NOMO-1 treated with DMSO at 0.1 percent for 48 hours (cell line): ENCODE data around the gene PIKFYVE.
"Not testable (repeated sequence)": the region's sequence is repeated elsewhere in the genome, so short reads cannot be mapped to it uniquely, and the experiment has no call there.

Source experiments
- DNase-seq: peaks from one replicate; lab custom pipeline; 2025; ENCODE audit not compliant: unreplicated experiment; lab: John Stamatoyannopoulos, UW

Gene PIKFYVE

DNA sequence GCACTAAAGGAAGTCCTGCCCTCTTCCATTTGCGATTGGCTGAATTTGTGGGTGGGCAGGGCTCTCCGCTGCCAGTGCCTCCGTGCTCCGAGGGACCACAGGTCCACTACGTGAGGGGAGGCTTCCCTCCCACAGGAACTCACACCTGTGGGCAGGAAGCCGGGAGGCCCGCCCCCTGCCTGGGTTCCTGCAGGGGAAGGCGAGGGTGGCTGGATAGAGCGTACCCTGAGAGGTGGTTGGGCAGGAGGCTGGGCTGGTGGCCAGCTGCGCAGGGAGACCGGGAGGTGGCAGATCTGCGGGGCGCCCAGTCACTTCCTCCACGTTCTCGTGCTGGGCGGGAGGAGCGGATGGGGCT lies 93.6 kb downstream of the PIKFYVE start:
- peak; percentile 59 for DNase-seq

DNA sequence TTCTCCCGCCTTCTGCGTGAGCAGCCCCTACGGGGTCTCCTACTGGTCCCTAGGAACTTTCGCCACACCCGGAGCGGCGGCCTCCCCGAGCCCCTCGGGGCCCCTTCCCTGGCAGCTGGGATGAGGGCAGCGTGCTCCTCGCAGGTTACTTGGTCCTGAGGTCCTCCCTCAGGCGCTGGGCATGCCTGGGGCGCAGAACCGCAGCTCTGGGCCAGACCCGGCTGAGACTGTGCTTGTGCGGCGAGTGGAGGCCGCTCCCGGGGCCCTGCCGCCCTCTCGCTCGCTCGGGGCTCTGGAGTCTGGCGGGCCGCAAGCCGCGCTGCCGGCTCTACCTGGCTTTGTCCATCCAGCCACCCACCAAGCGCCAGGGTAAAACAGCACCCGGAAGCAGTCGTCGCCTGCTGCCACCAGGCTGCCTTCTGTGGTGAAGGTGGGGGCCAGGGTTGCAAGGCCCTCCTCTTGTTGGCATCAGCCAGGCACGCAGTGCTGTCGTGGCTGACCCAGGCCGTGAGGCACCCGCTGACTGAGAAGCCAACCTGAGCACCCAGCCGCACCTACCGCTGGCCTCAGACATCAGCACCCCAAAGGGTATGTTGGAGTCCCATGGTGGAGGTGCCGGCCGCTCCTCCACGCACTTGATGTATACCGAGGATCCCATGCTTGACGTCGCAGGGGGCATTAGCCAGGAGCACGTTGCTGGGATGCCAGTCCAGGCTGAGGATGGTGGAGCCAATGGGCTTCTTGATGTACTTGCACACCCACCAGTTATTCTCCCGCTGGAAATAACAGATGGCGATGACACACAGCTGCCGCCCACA lies 94.4 kb downstream of the PIKFYVE start:
- DNase-seq: no peak

GRCh38 chr2:208361077-208361441 lies 95.0 kb downstream of the PIKFYVE start:
- DNase-seq: no peak

DNA sequence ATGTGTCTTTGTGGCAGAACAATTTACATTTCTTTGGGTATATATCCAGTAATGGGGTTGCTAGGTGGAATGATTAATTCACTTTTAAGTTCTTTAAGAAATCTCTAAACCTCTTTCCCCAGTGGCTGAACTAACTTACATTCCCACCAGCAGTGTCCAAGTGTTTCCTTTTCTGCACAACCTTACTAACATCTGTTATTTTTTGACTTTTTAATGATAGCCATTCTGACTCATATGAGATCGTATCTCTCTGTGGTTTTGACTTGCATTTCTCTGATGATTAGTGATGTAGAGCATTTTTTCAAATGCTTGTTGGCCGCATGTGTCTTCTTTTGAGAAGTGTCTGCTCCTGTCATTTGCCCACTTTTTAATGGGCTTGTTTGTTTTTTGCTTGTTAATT lies 97.4 kb downstream of the PIKFYVE start:
- DNase-seq: peak; percentile 39

- DNase-seq: peak; percentile 79
Measured at GRCh38 chr2:208366215-208367127, 100.4 kb downstream of the PIKFYVE start.

- DNase-seq: no peak
Measured at GRCh38 chr2:208369091-208369490, 103.0 kb downstream of the PIKFYVE start.

GRCh38 chr2:208370881-208371633 lies 105.0 kb downstream of the PIKFYVE start:
- no peak for DNase-seq

DNA sequence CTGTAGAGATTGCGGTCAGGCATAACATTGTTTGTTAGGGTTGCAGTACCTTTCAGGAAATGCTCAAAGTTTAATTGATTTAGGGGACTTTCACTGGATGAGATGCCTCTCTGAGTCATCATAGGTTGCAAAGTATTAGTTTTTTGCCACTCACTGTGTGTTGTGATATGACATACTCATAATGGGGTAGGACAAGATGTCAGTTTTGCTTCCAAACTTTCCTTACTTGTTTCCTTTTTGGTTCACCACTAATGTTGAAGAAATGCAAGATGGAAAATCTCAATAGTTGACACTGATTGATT lies 105.5 kb downstream of the PIKFYVE start:
- DNase-seq: no peak

DNA sequence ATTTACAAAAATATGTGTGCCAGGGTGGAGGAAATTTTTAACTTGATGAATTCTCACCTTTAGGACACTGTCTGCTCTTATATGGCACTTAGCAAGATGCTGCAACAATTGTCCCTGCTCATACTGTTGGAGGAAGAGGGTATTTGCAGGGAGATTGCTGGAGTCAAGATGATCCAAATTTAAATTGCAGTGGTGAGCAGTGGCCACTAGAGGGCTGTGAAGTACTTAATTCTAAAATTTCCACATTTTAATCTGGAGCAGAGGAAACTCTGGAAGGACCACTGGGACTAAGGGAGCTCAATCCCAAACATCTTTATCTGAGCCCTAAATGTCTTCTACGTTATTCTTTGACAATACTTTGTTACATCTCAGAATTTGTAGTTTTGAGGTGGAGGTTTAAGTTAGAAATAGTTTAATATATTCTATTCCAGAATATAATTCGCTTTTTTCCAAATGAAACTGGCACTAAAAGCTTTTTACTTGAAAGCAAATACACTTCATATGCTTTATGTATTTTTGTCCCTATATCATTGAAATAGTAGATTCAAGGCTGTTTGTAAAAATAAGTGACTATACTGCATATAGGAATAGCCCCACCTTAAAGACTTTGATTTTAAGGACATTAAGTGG lies 107.5 kb downstream of the PIKFYVE start:
- DNase-seq: peak; percentile 35

DNA sequence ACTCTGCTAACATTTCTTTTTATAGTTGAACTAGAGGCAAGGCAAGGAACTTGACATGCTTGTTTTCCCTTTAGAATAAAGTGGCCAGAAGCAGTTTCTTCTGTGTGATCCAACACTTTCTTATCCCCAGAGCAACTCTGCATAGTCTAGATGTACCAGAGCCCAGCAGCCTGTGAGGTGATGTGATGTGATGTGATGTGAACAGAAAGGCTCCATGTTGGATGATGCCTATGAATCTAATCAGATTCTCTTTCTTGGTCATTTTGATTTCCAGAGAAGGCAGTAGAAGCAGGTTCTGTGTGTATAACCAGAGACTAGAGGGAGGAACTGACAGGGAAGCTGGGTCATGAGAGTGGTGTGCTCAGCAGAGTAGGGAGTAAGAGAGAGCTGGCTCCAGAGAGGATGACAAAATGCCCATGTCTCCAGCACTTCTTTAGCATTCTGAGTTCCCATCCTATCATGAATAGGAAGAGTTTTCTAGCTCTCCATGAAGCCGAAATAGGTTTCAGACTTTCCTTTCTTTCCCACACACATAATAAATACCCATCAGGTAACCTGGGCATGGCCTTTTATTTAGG lies 109.5 kb downstream of the PIKFYVE start:
- DNase-seq: no peak

- not testable (repeated sequence) for DNase-seq
Measured at GRCh38 chr2:208377344-208377860, 111.3 kb downstream of the PIKFYVE start.

- no peak for DNase-seq
Measured at GRCh38 chr2:208379192-208379591, 113.1 kb downstream of the PIKFYVE start.

GRCh38 chr2:208384637-208385036 lies 118.6 kb downstream of the PIKFYVE start:
- no peak for DNase-seq

DNA sequence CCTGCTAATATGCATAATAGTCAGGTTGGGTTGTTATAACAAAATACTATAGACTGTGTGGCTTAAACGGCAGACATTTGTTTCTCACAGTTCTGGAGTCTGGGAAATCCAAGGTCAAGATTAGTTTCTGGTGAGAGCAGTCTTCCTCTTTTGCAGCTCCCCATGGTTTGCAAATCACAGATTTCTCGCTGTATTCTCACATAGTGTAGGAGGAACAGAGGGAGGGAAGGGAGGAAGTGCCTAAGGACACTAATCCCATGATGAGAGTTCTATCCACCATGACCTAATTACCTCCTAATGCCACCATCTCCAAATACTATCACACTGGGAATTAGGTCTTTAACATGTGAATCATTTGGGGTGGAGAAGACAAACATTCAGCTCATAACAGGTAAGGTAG lies 120.5 kb downstream of the PIKFYVE start:
- DNase-seq: no peak

DNA sequence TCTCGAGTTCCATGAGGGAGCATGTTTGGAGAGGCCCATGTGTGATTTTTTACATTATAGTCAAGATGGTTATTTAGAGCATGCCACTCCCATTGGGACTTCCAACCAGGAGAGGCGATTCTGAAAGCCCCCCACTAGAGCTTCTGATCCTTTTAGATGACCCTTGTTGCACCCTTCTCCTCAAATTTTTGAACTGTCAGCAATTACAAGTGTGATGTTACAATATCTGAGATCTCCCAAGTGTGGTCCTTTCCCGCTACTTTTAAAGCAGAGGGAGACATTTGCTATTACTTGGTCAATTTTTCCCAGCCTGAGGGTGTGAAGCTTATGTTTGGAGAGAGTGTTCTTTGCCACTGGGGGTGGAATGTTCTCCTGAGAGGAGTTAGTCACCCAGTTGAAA lies 123.9 kb downstream of the PIKFYVE start:
- DNase-seq: no peak

- no peak for DNase-seq
Measured at GRCh38 chr2:208392300-208392699, 126.2 kb downstream of the PIKFYVE start.

- not testable (repeated sequence) for DNase-seq
Measured at GRCh38 chr2:208396796-208397195, 130.7 kb downstream of the PIKFYVE start.

DNA sequence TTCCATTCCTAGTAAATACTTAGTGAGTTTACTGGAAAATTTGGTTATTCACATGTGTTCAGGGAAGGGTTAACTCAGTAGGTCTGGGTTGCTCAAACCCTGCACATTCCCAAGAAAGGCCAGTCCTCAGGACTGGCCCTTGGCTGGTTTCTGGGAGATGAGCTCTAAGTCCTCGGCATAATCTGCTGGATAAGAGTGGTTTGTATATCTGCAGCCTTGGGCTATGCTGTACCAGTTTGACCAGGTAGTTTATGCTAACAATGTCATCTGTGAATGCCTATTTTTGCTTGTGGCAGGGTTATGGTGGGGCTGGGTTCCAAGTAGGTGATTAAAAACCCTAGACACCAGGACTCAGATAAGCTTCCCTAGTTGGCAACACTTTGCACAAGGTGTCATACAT lies 133.1 kb downstream of the PIKFYVE start:
- no peak for DNase-seq

DNA sequence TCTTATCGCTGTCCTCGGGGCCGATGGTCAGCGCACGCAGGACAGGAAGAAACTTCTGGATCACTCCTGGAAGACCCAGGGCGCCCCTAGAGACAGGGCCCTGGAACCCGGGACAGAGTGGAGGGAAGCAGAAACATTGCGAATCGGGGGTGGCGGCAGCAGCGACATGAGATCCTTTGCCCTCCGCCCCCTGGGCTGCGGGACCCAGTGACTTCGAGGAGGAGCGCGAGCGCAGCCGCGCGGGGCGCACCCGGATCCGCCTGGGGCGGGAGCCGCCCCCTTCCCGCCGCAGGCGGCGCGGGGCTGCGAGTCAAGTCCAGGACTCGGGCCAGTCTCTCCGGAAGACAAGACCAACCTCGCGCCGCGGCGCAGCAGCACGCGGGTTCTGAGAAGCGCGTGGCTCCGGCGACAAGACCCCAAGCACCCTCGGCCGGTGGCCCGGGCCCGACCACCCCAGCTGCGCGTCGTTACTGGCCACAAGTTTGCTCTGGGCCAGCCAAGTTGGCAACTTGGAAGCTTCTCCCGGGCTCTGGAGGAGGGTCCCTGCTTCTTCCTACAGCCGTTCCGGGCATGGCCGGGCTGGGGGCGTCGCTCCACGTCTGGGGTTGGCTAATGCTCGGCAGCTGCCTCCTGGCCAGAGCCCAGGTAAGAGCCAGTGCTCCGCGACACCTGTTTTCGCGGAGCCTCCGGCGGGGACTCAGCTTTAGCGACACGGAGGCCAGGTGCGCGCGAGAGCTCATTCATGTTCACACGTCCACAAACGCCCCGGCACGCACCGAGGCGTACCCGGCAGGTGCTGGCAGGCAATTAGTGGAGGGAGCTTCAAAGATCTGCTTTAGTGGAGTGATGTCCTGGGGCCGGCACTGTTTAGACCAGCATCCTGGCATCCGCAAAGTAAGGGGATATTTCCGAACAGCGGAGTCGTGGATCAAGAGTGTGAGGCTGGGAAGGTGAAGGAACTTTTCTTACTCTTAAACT lies 140.7 kb downstream of the PIKFYVE start, which contains the start of gene PTH2R:
TSS of gene PTH2R (plus strand) at position 319 of the 978 bp plus-strand sequence. CDS start at position 571, 252 bp downstream.
- no peak for DNase-seq
